Measurements from ENCODE around the gene C10orf62. TPM values are rescaled to one million over a fixed set of nuclear protein-coding genes. Genes with fewer than 3 reads are reported as not detected.

Gene C10orf62
- polyA plus RNA-seq, 1 donor (not counting 4 experiments of a cell fraction or from before 2014, with no cell fraction given), result not detected

DNA sequence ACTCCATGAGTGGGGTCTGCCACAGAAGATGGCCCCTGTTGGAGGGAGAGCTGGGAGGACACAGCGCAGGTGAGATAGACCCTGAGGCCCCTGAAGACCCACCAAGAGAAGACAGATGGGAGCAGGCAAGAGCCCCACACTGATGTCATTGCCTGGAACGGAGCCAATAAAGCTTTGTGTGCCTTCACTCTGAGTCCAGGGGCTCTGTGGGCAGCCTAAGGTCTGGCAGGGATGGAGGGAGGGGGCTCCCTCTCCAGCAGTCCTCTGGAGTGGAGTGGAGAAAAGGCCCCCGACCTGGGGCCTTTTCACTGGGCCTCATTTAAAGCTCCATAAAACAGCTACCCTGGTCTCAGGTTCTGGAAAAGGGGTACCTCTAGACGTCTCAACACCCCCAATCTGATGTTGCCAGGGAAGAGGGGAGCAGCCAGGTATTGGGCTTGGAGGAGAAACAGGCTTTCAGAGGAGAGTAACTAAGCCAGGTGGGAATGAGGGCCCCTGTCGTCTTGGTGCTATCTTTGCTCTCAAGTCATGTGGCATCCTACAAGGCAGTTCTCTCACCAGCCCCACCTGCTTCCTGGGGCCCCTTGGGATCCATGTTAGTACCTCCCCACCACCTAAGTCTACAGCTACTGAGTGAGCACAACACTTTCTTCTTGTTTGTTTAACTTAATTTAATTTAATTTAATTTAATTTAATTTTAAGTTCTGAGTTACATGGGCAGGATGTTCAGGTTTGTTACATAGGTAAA, 1.4 kb downstream of the C10orf62 start:
- dilution Hi-C loops (cut with MboI; ENCODE audit: extremely low pct_ligation_motif_present, low sequenced_read_pairs), result no loop called here

DNA sequence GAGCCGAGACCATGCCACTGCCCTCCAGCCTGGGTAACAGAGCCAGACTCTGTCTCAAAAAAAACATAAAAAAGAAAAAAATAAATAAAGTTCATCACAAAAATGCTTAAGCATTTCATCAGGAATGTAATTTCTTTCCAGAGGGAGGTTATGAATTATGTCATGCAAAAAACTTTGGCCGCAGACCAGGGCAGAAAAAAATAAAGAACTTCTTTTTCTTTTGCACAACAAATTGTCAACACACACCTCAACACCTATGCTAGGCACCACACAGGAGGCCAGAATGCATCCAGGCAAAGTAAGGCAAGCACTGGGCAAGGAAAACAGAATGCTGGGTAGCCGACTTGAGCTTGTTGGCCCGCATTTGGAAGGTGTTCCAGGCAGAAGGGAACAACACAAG, 3.9 kb downstream of the C10orf62 start:
- H3K4me3 ChIP-seq (ENCODE audit: control insufficient read depth in 2 of 3, extremely low read depth in 1 of 3, insufficient read depth in 2 of 3, low read depth in 1 of 3, low read length in 3 of 3), result no peak overlapping the region
- no peak for DNase-seq (ENCODE audit: low read depth, low spot score)
- peaks cover 18% of the 10 kb centered on the region for H3K4me1 ChIP-seq (ENCODE audit: control insufficient read depth, extremely low read depth, insufficient read depth, low read length)
- H3K9me3 ChIP-seq (ENCODE audit: control insufficient read depth, low read depth, low read length), result no peaks in the 10 kb centered on the region
- no peak overlapping the region for H3K9ac ChIP-seq (ENCODE audit: control insufficient read depth, extremely low read depth, insufficient read depth, low read length)
- no peaks in the 10 kb centered on the region for H3K9me1 ChIP-seq (ENCODE audit: control insufficient read depth, extremely low read depth, insufficient read depth, low read length)
- dilution Hi-C loops (cut with MboI; ENCODE audit: extremely low pct_ligation_motif_present, low sequenced_read_pairs), result no loop called here
- TF ChIP-seq CTCF (optimal IDR thresholded peaks at IDR 0.05 in 1 of 3, IDR thresholded peaks at IDR 0.05 in 1 of 3, conservative IDR thresholded peaks at IDR 0.05 in 1 of 3; ENCODE audit: extremely low read depth in 1 of 3, insufficient read depth in 2 of 3, low read length in 3 of 3) (no peak), EZH2 (IDR thresholded peaks at IDR 0.05; ENCODE audit: low read length) (no peak)
- H3K27me3 ChIP-seq (ENCODE audit: control insufficient read depth, extremely low read depth, insufficient read depth, low read length), result no peaks in the 10 kb centered on the region
- FAIRE-seq, result no peak
- H3K36me3 ChIP-seq (ENCODE audit: control insufficient read depth in 2 of 2, extremely low read depth in 1 of 2, insufficient read depth in 2 of 2, low read length in 2 of 2), result no peaks in the 10 kb centered on the region
- no peak overlapping the region for H3K27ac ChIP-seq (ENCODE audit: control insufficient read depth, insufficient read depth, low read length)
- no peak overlapping the region for H3K4me2 ChIP-seq (ENCODE audit: control insufficient read depth, extremely low read depth, insufficient read depth, low read depth, low read length)
- no peaks in the 10 kb centered on the region for H3K79me2 ChIP-seq (ENCODE audit: control insufficient read depth, insufficient read depth, low read length)
- H2AFZ ChIP-seq (ENCODE audit: control insufficient read depth, low read length), result no peak overlapping the region
- H4K20me1 ChIP-seq (ENCODE audit: control insufficient read depth, extremely low read depth, insufficient read depth, low read length), result no peaks in the 10 kb centered on the region

More for the DNA sequence above, 1.4 kb downstream of the C10orf62 start:
- H3K9me1 ChIP-seq (ENCODE audit: control insufficient read depth, extremely low read depth, insufficient read depth, low read length), result no peaks in the 10 kb centered on the region
- no peak overlapping the region for H3K27ac ChIP-seq (ENCODE audit: control insufficient read depth, insufficient read depth, low read length)
- no peak overlapping the region for H3K4me2 ChIP-seq (ENCODE audit: control insufficient read depth, extremely low read depth, insufficient read depth, low read depth, low read length)
- FAIRE-seq (no peak), DNase-seq (ENCODE audit: low read depth, low spot score) (no peak)
- H3K4me3 ChIP-seq (ENCODE audit: control insufficient read depth in 2 of 3, extremely low read depth in 1 of 3, insufficient read depth in 2 of 3, low read depth in 1 of 3, low read length in 3 of 3), result no peak overlapping the region
- no peak overlapping the region for H2AFZ ChIP-seq (ENCODE audit: control insufficient read depth, low read length)
- H3K4me1 ChIP-seq (ENCODE audit: control insufficient read depth, extremely low read depth, insufficient read depth, low read length), result peaks cover 4% of the 10 kb centered on the region
- no peak overlapping the region for H3K9ac ChIP-seq (ENCODE audit: control insufficient read depth, extremely low read depth, insufficient read depth, low read length)
- H3K27me3 ChIP-seq (ENCODE audit: control insufficient read depth, extremely low read depth, insufficient read depth, low read length), result no peaks in the 10 kb centered on the region
- TF ChIP-seq CTCF (optimal IDR thresholded peaks at IDR 0.05 in 1 of 3, IDR thresholded peaks at IDR 0.05 in 1 of 3, conservative IDR thresholded peaks at IDR 0.05 in 1 of 3; ENCODE audit: extremely low read depth in 1 of 3, insufficient read depth in 2 of 3, low read length in 3 of 3), result no peak
- no peak for TF ChIP-seq EZH2 (IDR thresholded peaks at IDR 0.05; ENCODE audit: low read length)
- no peaks in the 10 kb centered on the region for H4K20me1 ChIP-seq (ENCODE audit: control insufficient read depth, extremely low read depth, insufficient read depth, low read length)
- H3K79me2 ChIP-seq (ENCODE audit: control insufficient read depth, insufficient read depth, low read length), result no peaks in the 10 kb centered on the region
- no peaks in the 10 kb centered on the region for H3K9me3 ChIP-seq (ENCODE audit: control insufficient read depth, low read depth, low read length)
- H3K36me3 ChIP-seq (ENCODE audit: control insufficient read depth in 2 of 2, extremely low read depth in 1 of 2, insufficient read depth in 2 of 2, low read length in 2 of 2), result no peaks in the 10 kb centered on the region

All from keratinocyte (primary cell).